ENCODE measurements around the gene BRAF.
A peak's percentile ranks its signal among the peaks of the same experiment; 100 is the strongest.

BRAF gene

GRCh38 chr7:140924019-140924820 lies 509 bp downstream of the BRAF start:
- peak overlapping the region; percentile 88 for H3K4me3 ChIP-seq (ENCODE audit: low read depth, low read length)
- TF ChIP-seq CTCF (IDR thresholded peaks at IDR 0.05; ENCODE audit: borderline replicate concordance, insufficient read depth, low read depth, low read length), result peak; percentile 55

- peak overlapping the region; percentile 88 for H3K4me3 ChIP-seq (ENCODE audit: low read depth, low read length)
- no peak for TF ChIP-seq CTCF (IDR thresholded peaks at IDR 0.05; ENCODE audit: borderline replicate concordance, insufficient read depth, low read depth, low read length)
Observed at GRCh38 chr7:140923358-140924006, 1.2 kb downstream of the BRAF start.

GRCh38 chr7:140922741-140923345 lies 1.9 kb downstream of the BRAF start:
- no peak for TF ChIP-seq CTCF (IDR thresholded peaks at IDR 0.05; ENCODE audit: borderline replicate concordance, insufficient read depth, low read depth, low read length)
- no peak overlapping the region for H3K4me3 ChIP-seq (ENCODE audit: low read depth, low read length)

GRCh38 chr7:140920745-140921144 lies 4.0 kb downstream of the BRAF start:
- no peak for TF ChIP-seq CTCF (IDR thresholded peaks at IDR 0.05; ENCODE audit: borderline replicate concordance, insufficient read depth, low read depth, low read length)

GRCh38 chr7:140918236-140918635 lies 6.5 kb downstream of the BRAF start:
- TF ChIP-seq CTCF (IDR thresholded peaks at IDR 0.05; ENCODE audit: borderline replicate concordance, insufficient read depth, low read depth, low read length), result no peak

More at GRCh38 chr7:140920745-140921144, 4.0 kb downstream of the BRAF start:
- H3K4me3 ChIP-seq (ENCODE audit: low read depth, low read length), result no peak overlapping the region

GRCh38 chr7:140917258-140917657 lies 7.5 kb downstream of the BRAF start:
- TF ChIP-seq CTCF (IDR thresholded peaks at IDR 0.05; ENCODE audit: borderline replicate concordance, insufficient read depth, low read depth, low read length), result no peak
- H3K4me3 ChIP-seq (ENCODE audit: low read depth, low read length), result no peak overlapping the region

More at GRCh38 chr7:140918236-140918635, 6.5 kb downstream of the BRAF start:
- no peak overlapping the region for H3K4me3 ChIP-seq (ENCODE audit: low read depth, low read length)

Data from GM12875 (cell line).